Fibroblast of pulmonary artery (primary cell): ENCODE measurements around the gene ETV4.
A peak's percentile ranks its signal among the peaks of the same experiment; 100 is the strongest.

ENCODE experiments used
- DNase-seq: peaks from one replicate; pipeline ENCODE4 v3.0.0-alpha.2; 2010; ENCODE audit warnings: low read depth
- H3K4me3 ChIP-seq: replicated peaks from 2 replicates; pipeline ENCODE4 v1.5.1; 2011; ENCODE audit warnings: low read depth, mild to moderate bottlenecking, control low read depth, low read length, moderate library complexity
- TF ChIP-seq, protein P1 (sequence below): IDR thresholded peaks from 2 replicates; pipeline ENCODE4 v1.5.1; 2011; ENCODE audit warnings: mild to moderate bottlenecking, control low read depth, low read length, inconsistent platforms; ENCODE audit errors: missing control alignments

Gene ETV4

DNA sequence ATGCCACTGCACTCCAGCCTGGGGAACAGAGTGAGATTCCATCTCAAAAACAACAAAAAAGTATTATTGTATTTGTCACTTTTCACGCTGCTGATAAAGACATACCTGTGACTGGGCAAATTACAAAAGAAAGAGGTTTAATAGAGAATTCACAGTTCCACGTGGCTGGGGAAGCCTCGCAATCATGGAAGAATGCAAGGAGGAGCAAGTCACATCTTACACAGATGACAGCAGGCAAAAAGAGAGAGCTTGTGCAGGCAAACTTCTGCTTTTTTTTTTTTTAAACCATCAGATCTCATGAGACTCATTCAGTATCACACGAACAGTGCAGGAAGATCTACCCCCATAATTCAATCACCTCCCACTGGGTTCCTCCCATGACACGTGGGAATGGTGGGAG lies 41.5 kb upstream of the ETV4 start:
- DNase-seq, result no peak
- H3K4me3 ChIP-seq, result no peak overlapping the region
- TF ChIP-seq, protein P1, sequence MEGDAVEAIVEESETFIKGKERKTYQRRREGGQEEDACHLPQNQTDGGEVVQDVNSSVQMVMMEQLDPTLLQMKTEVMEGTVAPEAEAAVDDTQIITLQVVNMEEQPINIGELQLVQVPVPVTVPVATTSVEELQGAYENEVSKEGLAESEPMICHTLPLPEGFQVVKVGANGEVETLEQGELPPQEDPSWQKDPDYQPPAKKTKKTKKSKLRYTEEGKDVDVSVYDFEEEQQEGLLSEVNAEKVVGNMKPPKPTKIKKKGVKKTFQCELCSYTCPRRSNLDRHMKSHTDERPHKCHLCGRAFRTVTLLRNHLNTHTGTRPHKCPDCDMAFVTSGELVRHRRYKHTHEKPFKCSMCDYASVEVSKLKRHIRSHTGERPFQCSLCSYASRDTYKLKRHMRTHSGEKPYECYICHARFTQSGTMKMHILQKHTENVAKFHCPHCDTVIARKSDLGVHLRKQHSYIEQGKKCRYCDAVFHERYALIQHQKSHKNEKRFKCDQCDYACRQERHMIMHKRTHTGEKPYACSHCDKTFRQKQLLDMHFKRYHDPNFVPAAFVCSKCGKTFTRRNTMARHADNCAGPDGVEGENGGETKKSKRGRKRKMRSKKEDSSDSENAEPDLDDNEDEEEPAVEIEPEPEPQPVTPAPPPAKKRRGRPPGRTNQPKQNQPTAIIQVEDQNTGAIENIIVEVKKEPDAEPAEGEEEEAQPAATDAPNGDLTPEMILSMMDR, result no peak

DNA sequence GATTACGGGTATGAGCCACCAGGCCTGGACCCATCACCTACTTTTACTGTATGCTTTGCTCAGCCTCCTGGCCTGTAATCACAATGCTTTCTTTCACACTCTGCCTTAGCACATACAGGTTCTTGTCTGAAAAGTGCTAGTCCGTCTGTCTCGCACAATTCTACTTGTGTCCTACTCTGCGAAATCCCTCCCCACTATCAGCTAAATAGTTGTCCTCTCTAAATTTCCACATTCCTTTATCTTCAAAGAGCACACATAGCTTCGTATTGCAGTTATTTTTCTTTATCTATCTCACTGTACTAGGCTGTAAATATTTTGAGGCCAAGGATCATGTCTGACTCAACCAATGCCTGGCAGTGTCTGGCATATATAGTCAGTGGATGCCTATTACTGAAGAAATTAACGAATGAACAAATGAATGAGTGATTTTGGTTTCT lies 38.5 kb upstream of the ETV4 start:
- H3K4me3 ChIP-seq, result no peak overlapping the region
- peak; percentile 51 for DNase-seq
- TF ChIP-seq, protein P1, result no peak

DNA sequence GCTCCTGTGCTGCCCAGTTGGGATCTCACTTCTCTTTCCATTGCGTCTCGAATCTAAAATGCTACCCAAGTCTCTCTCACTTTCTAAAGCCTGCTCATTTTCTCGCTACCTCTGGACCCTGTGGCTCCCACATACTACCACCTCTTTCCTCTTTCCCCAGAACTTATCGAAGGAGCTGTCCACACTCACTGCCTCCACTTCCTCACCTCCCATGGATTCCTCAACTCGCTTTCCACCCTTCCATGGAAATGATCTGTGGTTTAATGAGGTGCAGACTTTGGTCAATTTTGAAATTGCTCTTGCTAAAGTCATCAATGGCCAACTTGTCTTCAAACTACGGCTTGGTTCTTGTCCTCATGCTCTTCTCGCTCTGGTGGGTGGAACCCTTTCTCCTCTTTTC lies 37.2 kb upstream of the ETV4 start:
- TF ChIP-seq, protein P1, result no peak
- no peak overlapping the region for H3K4me3 ChIP-seq
- DNase-seq, result no peak

DNA sequence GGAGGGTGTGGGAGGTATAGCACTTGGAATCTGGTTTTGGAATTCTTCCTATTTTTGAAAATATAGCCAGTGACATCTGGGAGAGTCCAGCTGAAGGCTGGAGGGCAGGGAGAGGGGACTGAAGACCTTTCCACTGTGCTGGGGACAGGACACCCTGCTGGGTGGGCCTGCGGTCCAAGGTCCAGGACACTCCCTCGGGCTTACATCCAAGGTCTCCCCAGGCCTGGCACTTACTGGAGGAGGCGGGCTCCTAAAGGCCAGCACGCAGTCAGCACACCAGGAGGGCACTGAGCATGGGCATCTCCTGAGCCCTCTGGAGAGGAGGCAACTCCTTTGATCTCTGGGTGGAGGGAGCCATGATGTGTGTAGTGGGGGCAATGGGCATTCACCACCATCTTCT lies 35.5 kb upstream of the ETV4 start:
- TF ChIP-seq, protein P1, result no peak
- H3K4me3 ChIP-seq, result no peak overlapping the region
- no peak for DNase-seq

DNA sequence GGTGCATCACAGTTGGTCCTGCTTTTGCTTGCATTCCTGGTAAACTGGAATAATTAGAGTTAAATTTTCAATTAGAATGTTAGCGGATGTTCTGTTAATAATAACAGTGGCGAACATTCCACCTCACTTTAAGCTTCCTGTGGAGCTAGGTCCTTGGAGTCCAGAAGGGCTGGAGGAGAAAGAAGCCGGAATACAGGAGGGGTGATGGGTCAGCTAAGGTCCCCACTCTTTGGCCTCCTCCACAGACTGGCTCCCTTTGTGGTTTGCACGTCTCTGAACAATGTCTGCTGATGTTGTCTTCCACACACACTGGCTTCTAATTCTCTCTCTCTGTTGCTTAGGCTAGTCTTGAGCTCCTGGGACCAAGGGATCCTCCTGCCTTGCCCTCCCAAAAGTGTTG lies 35.0 kb upstream of the ETV4 start:
- DNase-seq, result no peak
- no peak overlapping the region for H3K4me3 ChIP-seq
- TF ChIP-seq, protein P1, result no peak

DNA sequence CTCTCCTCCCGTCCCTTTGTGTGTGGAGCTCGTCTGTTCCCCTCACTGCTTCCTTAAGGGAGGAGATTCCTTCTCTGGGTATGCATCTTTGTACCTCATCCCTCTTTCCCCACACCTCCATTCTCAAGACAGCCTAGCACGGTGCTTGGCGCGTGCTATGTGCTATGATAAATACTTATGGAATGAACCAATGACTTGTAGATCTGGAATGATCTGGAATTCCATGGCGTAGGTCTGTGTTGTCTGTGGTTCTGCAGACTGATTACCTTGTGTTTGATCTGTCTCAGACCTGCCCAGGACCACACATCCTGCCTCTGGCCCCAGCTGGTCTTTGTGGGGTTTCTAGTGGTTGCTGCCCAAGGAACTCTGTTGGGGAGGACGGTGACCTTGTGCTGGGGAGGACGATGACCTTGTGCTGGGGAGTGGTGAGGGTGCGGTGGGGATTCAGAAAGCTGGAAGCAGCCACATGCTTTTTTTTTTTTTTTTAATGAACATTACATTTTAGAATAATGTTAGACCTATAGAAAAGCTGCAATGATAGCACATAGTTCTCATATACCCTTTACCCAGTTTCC lies 33.5 kb upstream of the ETV4 start:
- TF ChIP-seq, protein P1, result no peak
- DNase-seq, result peak; percentile 80
- no peak overlapping the region for H3K4me3 ChIP-seq
